ENCODE data around the gene FGF16. TPM values are rescaled to one million over a fixed set of nuclear protein-coding genes. Genes with fewer than 3 reads are reported as not detected.

The FGF16 gene
- total RNA-seq = 0.12 TPM

GRCh38 chrX:77446908-77447652 lies at the start of gene FGF16:
TSS of gene FGF16 (plus strand) at chrX:77447389. CDS start at chrX:77447675, 286 bp downstream.

